ENCODE data around the gene COL7A1. TPM values are rescaled to one million over a fixed set of nuclear protein-coding genes. Genes with fewer than 3 reads are reported as not detected.

COL7A1 gene
- total RNA-seq, 4 donors from 2014 or later, result 0.31 to 2.2 (median 1.9) TPM

DNA sequence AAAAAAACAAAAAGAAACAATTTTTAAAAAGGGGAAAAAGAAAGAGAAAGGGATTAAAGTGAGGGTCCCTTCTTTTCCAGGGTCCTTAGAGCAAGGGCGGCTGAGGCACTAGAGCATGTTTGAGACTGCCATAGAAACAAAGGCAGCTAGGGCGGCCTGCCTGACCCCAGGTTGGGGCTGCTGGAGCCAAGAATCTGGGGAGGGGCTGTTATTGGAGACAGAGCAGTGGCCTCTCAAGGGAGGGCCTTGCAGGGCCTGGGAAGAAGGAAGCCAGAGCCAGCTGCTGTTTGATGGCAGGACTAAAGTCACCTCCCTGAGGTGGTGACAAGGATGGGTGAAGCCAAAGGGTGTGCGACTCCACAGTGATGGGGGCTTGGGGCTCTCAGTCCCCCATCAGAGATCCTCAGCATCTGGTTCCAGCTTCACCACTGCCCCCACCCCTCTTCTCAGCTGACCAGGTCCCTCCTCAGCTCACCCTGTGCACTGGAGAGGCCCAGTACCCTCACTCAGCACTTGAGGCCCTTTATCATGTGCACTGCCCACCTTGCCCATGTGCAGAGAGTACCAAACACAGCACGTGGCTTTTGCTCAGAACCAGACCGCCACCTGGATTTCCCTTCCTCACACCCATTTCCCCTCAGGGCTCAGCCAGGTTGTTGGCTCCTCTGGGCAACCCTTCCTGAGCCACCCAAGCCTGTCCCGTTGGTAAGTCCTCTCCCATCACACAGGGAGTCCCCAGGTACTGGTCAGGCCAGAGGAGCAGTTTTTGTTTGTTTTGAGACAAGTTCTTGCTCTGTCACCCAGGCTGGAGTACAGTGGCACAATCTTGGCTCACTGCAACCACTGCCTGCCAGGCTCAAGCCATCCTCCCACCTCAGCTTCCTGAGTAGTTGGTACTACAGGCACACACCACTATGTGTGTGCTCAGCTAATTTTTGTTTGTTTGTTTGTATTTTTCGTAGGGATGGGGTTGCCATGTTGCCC lies 24.7 kb upstream of the COL7A1 start:
- no peak for TF ChIP-seq CTCF (IDR thresholded peaks at IDR 0.05)
- no peak for ATAC-seq (ENCODE audit: low FRiP score)
- no peak for DNase-seq (ENCODE audit: low spot score)

- no peak for TF ChIP-seq CTCF (IDR thresholded peaks at IDR 0.05)
- DNase-seq (ENCODE audit: low spot score), result no peak
- no peak for ATAC-seq (ENCODE audit: low FRiP score)
Observed at GRCh38 chr3:48617559-48617958, 22.4 kb upstream of the COL7A1 start.

GRCh38 chr3:48614044-48614443 lies 18.9 kb upstream of the COL7A1 start:
- ATAC-seq (ENCODE audit: low FRiP score) (no peak), DNase-seq (ENCODE audit: low spot score) (no peak)
- no peak for TF ChIP-seq CTCF (IDR thresholded peaks at IDR 0.05)

DNA sequence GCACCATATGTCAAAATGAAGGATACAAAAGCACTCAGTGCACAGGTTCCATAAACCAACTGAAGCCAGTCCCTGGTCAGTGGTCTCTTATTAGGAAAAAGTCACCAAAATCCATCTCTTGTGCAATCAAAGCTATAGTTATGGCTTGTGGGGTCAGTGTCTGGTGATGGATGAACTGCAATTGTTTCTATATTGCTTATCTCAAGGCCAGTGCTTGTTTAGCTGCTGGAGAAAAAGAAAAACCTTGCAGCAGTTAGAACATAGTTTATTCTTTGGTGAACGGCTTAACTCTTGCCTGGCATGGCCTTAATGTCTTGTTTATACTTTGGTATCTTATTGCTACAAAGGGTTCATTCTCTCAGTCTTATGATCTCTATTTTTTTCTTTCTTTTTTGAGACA lies 17.2 kb upstream of the COL7A1 start:
- no peak for TF ChIP-seq CTCF (IDR thresholded peaks at IDR 0.05)
- no peak for DNase-seq (ENCODE audit: low spot score)
- ATAC-seq (ENCODE audit: low FRiP score), result no peak

DNA sequence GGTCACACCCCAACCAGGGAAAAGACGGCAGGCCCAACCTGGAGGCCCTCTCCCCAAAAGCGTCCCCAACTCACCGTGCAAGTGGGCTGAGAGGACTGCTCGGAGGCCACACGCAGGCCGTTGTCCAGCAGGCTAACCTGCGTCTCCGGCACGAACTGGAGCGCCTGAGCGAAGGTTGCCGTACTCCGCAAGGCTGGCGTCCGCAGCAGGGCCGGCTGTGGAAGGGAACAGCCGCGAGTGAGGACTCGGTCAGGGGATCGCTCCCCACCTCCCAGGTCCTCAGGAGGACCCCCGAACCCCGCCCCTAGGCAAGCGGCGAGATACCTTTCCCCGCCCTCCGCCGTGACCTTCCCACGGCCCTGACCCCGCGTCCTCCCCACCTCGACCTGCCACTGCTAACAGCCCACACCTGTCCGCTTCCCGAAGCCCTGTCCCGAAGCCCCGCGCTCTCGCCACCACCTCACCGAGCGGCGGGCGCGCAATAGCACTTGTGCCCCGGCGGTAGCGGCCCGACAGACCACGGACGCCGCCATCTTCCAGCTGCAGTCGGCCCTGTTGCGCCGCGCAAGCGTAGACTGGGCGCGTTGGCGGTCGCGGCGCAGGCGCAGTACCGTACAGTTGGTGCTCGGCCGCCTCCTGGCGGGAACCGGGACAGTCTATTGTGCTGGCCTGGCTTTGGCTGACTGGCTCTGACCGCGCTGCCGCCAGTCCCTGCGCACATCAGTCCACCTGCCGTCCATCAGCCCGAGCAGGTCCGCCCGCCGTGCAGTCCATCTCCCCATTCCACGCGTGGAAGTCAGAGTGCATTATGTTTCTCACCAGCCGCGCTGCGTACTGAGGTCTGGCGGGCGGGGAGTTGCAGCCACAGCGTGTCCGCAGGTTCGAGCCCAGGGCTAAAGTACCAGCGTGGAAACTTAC lies 14.2 kb upstream of the COL7A1 start, which contains the start of gene UQCRC1:
Gene UQCRC1 (minus strand): TSS at position 559 of the 918 bp plus-strand sequence. CDS start 26 bp downstream, at position 533.
- ATAC-seq (ENCODE audit: low FRiP score), result peak; percentile 100
- DNase-seq (ENCODE audit: low spot score), result peak; percentile 52
- TF ChIP-seq CTCF (IDR thresholded peaks at IDR 0.05), result peak in 1 of 3 donors; percentile 34

DNA sequence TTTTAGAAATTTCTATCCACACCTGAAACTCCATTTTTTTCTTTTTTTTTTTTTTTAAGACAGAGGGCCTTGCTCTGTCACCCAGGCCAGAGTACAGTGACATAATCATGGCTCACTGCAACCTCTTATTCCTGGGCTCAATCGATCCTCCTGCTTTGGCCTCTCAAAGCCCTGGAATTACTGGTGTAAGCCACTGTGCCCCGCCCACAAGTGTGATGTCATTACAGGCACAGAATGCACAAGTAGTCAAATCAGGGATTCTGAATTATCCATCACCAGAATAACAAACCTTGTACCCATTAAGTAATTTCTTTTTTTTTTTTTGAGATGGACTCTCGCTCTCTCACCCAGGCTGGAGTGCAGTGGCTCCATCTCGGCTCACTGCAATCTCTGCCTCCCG lies 12.4 kb upstream of the COL7A1 start:
- no peak for ATAC-seq (ENCODE audit: low FRiP score)
- no peak for DNase-seq (ENCODE audit: low spot score)
- TF ChIP-seq CTCF (IDR thresholded peaks at IDR 0.05), result no peak

Measured in omental fat pad (tissue), 4 donors.